Breast epithelium (tissue), 3 donors: Measurements from ENCODE around the gene PRSS8.

ENCODE experiments used
- CTCF ChIP-seq, 3 donors: fragments of 450-650 bp; IDR thresholded peaks; one replicate each; pipeline ENCODE4 v1.5.1; 2016 to 2017; ENCODE audit warnings: antibody characterized with exemption in 3 of 3, mild to moderate bottlenecking in 3 of 3, moderate library complexity in 3 of 3
- POLR2AphosphoS5 ChIP-seq, 3 donors: sonication (generic); formaldehyde crosslinking; IDR thresholded peaks; one replicate each; pipeline ENCODE4 v1.6.1; 2017; ENCODE audit warnings: antibody characterized with exemption in 3 of 3

DNA sequence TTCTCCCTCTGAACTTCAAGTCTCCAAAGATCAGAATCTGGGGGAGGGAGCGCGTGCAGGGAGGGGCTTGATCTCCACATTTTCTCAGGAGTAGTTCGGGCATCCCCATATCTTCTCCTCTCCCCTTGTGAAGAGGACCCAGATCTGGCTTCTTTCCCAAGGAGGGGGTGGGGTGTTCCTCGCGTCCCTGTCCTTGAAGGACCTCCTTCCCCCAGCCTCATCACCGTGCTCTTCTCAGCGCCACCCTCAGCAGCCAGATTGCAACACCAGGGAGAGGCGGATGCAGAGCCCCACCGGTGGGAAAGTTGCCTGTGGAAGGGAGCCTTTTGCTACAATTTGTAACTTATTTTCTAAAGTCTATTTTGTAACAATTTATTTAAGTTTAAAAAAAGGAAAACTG, 52.4 kb downstream of the PRSS8 start:
- TF ChIP-seq CTCF (IDR thresholded peaks at IDR 0.05), result no peak
- no peak for TF ChIP-seq POLR2AphosphoS5 (IDR thresholded peaks at IDR 0.05)
